K562 (cell line): Measurements from ENCODE around the gene TMEM39B. TPM values are rescaled to one million over a fixed set of nuclear protein-coding genes. Genes with fewer than 3 reads are reported as not detected.
A peak's percentile ranks its signal among the peaks of the same experiment; 100 is the strongest.
"Not testable (repeated sequence)": the region's sequence is repeated elsewhere in the genome, so short reads cannot be mapped to it uniquely, and the experiment has no call there.

ENCODE experiments used
- ATAC-seq: fragments of 200-7000 bp; cut with Tn5 transposase; 3 replicates; pipeline ENCODE4 v1.9.1; 2020; ENCODE audit warnings: moderate library complexity
- BruUV-seq: library from RNA; stranded (reverse); fragments of 400-500 nt; replicated peaks from 2 replicates; lab custom pipeline; 2021; lab: Mats Ljungman, UMichigan
- CTCF ChIA-PET: fragments of 300-600 bp; formaldehyde crosslinking; extraction: SDS; loops from one replicate; lab custom pipeline; 2021; ENCODE audit warnings: low intra/inter-chr PET ratio; lab: Yijun Ruan, JAX
- POLR2A ChIA-PET: fragments of 300-600, 350-650 bp; sonication (Branson Sonifier 250); formaldehyde crosslinking; extraction: SDS; loops from one replicate; lab custom pipeline; 2021; ENCODE audit warnings: antibody characterized with exemption, inconsistent platforms; lab: Yijun Ruan, JAX
- DNase-seq, 4 experiments: peaks; one replicate each; pipeline versions ENCODE4 v3.0.0 to v3.0.0-alpha.2; 2011 to 2018; ENCODE audit warnings: low spot score in 3 of 4, mixed read lengths in 3 of 4; ENCODE audit errors: extremely low read depth in 1 of 4
- FAIRE-seq: peaks from 2 replicates; lab custom pipeline; 2011; peaks lifted over from hg19 to GRCh38; lab: Jason Lieb, UNC
- H2AFZ ChIP-seq: 2 replicates; pipeline ENCODE4 v1.6.0; 2011; ENCODE audit warnings: low read depth, low read length, control low read depth, inconsistent platforms
- H3K27ac ChIP-seq: fragments of 200-600 bp; 3 replicates; pipeline ENCODE4 v1.8.0; 2011; ENCODE audit warnings: low read depth, mild to moderate bottlenecking, control low read depth, inconsistent platforms, low read length, moderate library complexity, mixed read lengths; ENCODE audit errors: extremely low read depth
- H3K27me3 ChIP-seq, 2 experiments: fragments of 300-600 bp in 1 of 2; 2 replicates in 1 of 2; 3 replicates in 1 of 2; pipeline versions ENCODE4 v1.6.0 to v1.8.0; 2011; ENCODE audit warnings: inconsistent platforms in 2 of 2, low read length in 2 of 2, mild to moderate bottlenecking in 1 of 2, mixed read lengths in 1 of 2, moderate library complexity in 1 of 2; ENCODE audit not compliant: control insufficient read depth in 2 of 2, insufficient read depth in 2 of 2
- H3K36me3 ChIP-seq: fragments of 300-600 bp; 3 replicates; pipeline ENCODE4 v1.8.0; 2011; ENCODE audit warnings: mild to moderate bottlenecking, low read length, inconsistent platforms; ENCODE audit not compliant: control insufficient read depth, insufficient read depth
- H3K4me1 ChIP-seq, 2 experiments: fragments of 200-600 bp in 1 of 2; replicated peaks in 1 of 2; 2 replicates in 1 of 2; 3 replicates in 1 of 2; pipeline versions ENCODE4 v1.5.1 to v1.8.0; 2011; ENCODE audit warnings: inconsistent platforms in 2 of 2, low read length in 2 of 2, mild to moderate bottlenecking in 1 of 2, mixed read lengths in 1 of 2, moderate library complexity in 1 of 2; ENCODE audit not compliant: control insufficient read depth in 2 of 2, insufficient read depth in 2 of 2
- H3K4me2 ChIP-seq: 2 replicates; pipeline ENCODE4 v1.6.1; 2011; ENCODE audit warnings: low read length, control low read depth, inconsistent platforms, mixed read lengths; ENCODE audit not compliant: insufficient read depth
- H3K4me3 ChIP-seq: fragments of 200-600 bp; sonication (generic), shearing (Covaris generic); 2 replicates; pipeline ENCODE4 v1.5.1; 2016; ENCODE audit warnings: control low read depth, inconsistent platforms
- H3K79me2 ChIP-seq: fragments of 200-600 bp; 3 replicates; pipeline ENCODE4 v1.8.0; 2011; ENCODE audit warnings: low read length, inconsistent platforms; ENCODE audit not compliant: control insufficient read depth, insufficient read depth
- H3K9ac ChIP-seq, 2 experiments: 2 replicates each; pipeline versions ENCODE4 v1.6.0 to v1.6.1; 2011; ENCODE audit warnings: low read depth in 2 of 2, low read length in 2 of 2, control low read depth in 1 of 2, inconsistent platforms in 1 of 2, mild to moderate bottlenecking in 1 of 2, mixed read lengths in 1 of 2; ENCODE audit not compliant: insufficient read depth in 1 of 2
- H3K9me1 ChIP-seq: one replicate; pipeline ENCODE4 v1.6.0; 2011; ENCODE audit warnings: inconsistent platforms, mild to moderate bottlenecking, low read length, moderate library complexity; ENCODE audit not compliant: control insufficient read depth, insufficient read depth
- H3K9me3 ChIP-seq: replicated peaks from 2 replicates; pipeline ENCODE4 v1.5.1; 2011; ENCODE audit warnings: low read depth, low read length, inconsistent platforms; ENCODE audit not compliant: control insufficient read depth, insufficient read depth
- H4K20me1 ChIP-seq: replicated peaks from 2 replicates; pipeline ENCODE4 v1.6.1; 2011; ENCODE audit warnings: low read length, inconsistent platforms, mixed read lengths; ENCODE audit not compliant: control insufficient read depth, insufficient read depth
- CBX3 ChIP-seq, 2 experiments: IDR thresholded peaks; 1 replicate in 1 of 2; 2 replicates in 1 of 2; pipeline ENCODE4 v1.6.1; 2012; ENCODE audit warnings: inconsistent platforms in 2 of 2, low read length in 2 of 2, borderline replicate concordance in 1 of 2, control low read depth in 1 of 2
- MEF2A ChIP-seq: IDR thresholded peaks from 2 replicates; pipeline ENCODE4 v1.6.1; 2011; ENCODE audit warnings: low read depth, mild to moderate bottlenecking, low read length, moderate library complexity; ENCODE audit not compliant: control insufficient read depth
- TRIM24 ChIP-seq, 2 experiments: fragments of 450-650 bp; IDR thresholded peaks; 2 replicates each; pipeline ENCODE4 v1.6.1; 2016
- TRIM28 ChIP-seq: fragments of 450-650 bp; IDR thresholded peaks from 2 replicates; pipeline ENCODE4 v1.6.1; 2017
- ZNF121 ChIP-seq: sonication (generic); formaldehyde crosslinking; conservative IDR thresholded peaks from 2 replicates; pipeline ENCODE4 v1.8.0; 2022; ENCODE audit warnings: missing genetic modification reagents
- WGBS: fragments of 100-300 bp; shearing (Covaris generic); methylation state at CpG from one replicate; pipeline ENCODE4 v1.1.6; 2016; ENCODE audit warnings: low coverage, mixed read lengths; ENCODE audit not compliant: insufficient coverage; ENCODE audit errors: missing lambda C conversion rate; 5-methylcytosine and 5-hydroxymethylcytosine counted together
- in situ Hi-C: fragments of 300-500 bp; cut with MboI; formaldehyde crosslinking; loops from 4 replicates; pipeline ENCODE4 v1.15.0; 2018; ENCODE audit warnings: inconsistent platforms, mixed read lengths
- intact Hi-C: fragments of 100-400 bp; cut with micrococcal nuclease; formaldehyde crosslinking; loops from 2 replicates; pipeline ENCODE4 v1.14.2; 2022
- polyA plus RNA-seq, 8 experiments: library from polyadenylated mRNA; depleted of rRNA in 4 of 8; stranded (reverse) in 5 of 8; unstranded in 3 of 8; fragments of >200 nt; fragmentation: Nextera tagmentation in 2 of 8; fragmentation: Illumina TruSeq in 1 of 8; extraction: Ambion mirVana in 2 of 8; extraction: Trizol in 1 of 8; gene quantifications; 2 replicates each; pipeline versions ENCODE4 v1.2.1 to v1.2.3, GENCODE V29; 2011 to 2014; ENCODE audit warnings: inconsistent platforms in 1 of 8, missing spikeins in 1 of 8
- total RNA-seq, 7 experiments: library from RNA; depleted of rRNA in 6 of 7; stranded (reverse); fragments of >200 nt in 6 of 7; fragmentation: Illumina TruSeq in 2 of 7; extraction: Trizol in 2 of 7; gene quantifications; 2 replicates each; pipeline versions ENCODE4 v1.2.1 to v1.2.3, GENCODE V29; 2011 to 2021; ENCODE audit warnings: low replicate concordance in 1 of 7

TMEM39B gene
- total and polyA plus RNA-seq, 9 of the 15 experiments (the other 6 are each of a cell fraction or from before 2014, with no cell fraction given) = 0.92 to 28.5 (median 9.7) TPM

GRCh38 chr1:32147799-32148198, 75.1 kb downstream of the TMEM39B start:
- 94% methylated on average over 5 of the region's 5 CpGs for WGBS

GRCh38 chr1:32150847-32151246, 78.1 kb downstream of the TMEM39B start:
- in situ Hi-C loops = no loop called here
- no peaks in the 10 kb centered on the region for H3K27me3 ChIP-seq
- no peak overlapping the region for H3K4me2 ChIP-seq
- H3K9ac ChIP-seq = no peak overlapping the region
- no peaks in the 10 kb centered on the region for H3K4me1 ChIP-seq
- peaks cover 9% of the 10 kb centered on the region for H3K9me3 ChIP-seq
- BruUV-seq = no TSS peak
- TF ChIP-seq ZNF121 (CRISPR knock-in tag) = peak; percentile 41; the same call in 1 of the 2 replicates
- TF ChIP-seq MEF2A = no peak
- H3K9me1 ChIP-seq = no peaks in the 10 kb centered on the region
- DNase-seq (no peak), ATAC-seq (no peak), FAIRE-seq (no peak)
- ChIA-PET POLR2A (interaction anchor here (0.5 to 1.2 kb wide), 3 partner anchors 8 to 26 kb away, joined by 3 to 5 read pairs (median 4); no protein-coding TSS in a partner anchor), CTCF (no interaction called here)
- no peaks in the 10 kb centered on the region for H4K20me1 ChIP-seq
- H2AFZ ChIP-seq = no peak overlapping the region
- H3K4me3 ChIP-seq = no peak overlapping the region
- H3K27ac ChIP-seq = no peak overlapping the region
- intact Hi-C loops = no loop called here
- peaks cover 27% of the 10 kb centered on the region; the same call in 2 of the 3 replicates for H3K36me3 ChIP-seq
- 69% methylated on average over 9 of the region's 9 CpGs for WGBS
- H3K79me2 ChIP-seq = peaks cover 74% of the 10 kb centered on the region

More at GRCh38 chr1:32147799-32148198, 75.1 kb downstream of the TMEM39B start:
- H3K27me3 ChIP-seq, H4K20me1 ChIP-seq, BruUV-seq, H3K4me3 ChIP-seq, intact Hi-C loops, H3K27ac ChIP-seq, ATAC-seq, H3K9ac ChIP-seq, H3K4me2 ChIP-seq, FAIRE-seq, CTCF ChIA-PET, POLR2A ChIA-PET, H3K9me1 ChIP-seq, H2AFZ ChIP-seq, DNase-seq, H3K9me3 ChIP-seq, in situ Hi-C loops: not testable (repeated sequence)
- H3K79me2 ChIP-seq = peaks cover 92% of the 10 kb centered on the region
- peaks cover 0 to 12% of the 10 kb centered on the region in 2 experiments; a peak in 3 of 5 replicates for H3K4me1 ChIP-seq
- TF ChIP-seq TRIM28 (peak; percentile 83), CBX3 (IDR thresholded peaks at IDR 0.05; ENCODE audit: borderline replicate concordance in 1 of 2, low read length in 2 of 2) (peak in 1 of 2 experiments; percentile 68; a peak in 1 of 3 replicates), TRIM24 (IDR thresholded peaks at IDR 0.05) (peak; percentile 42 to 71; a peak in 3 of 4 replicates)
- H3K36me3 ChIP-seq = peaks cover 11% of the 10 kb centered on the region; the same call in 2 of the 3 replicates
